IMR-90 (cell line): ENCODE results near the gene SLC25A26. TPM values are rescaled to one million over a fixed set of nuclear protein-coding genes. Genes with fewer than 3 reads are reported as not detected.

Source experiments
- ATAC-seq: fragments of 200-7000 bp; cut with Tn5 transposase; 2 replicates; pipeline ENCODE4 v1.9.1; 2020; ENCODE audit warnings: low read depth, mild to moderate bottlenecking, moderate library complexity
- BruUV-seq: library from RNA; stranded (reverse); fragments of 400-500 nt; replicated peaks from 2 replicates; lab custom pipeline; 2021; lab: Mats Ljungman, UMichigan
- CTCF ChIA-PET: fragments of 300-600 bp; formaldehyde crosslinking; extraction: SDS; loops from one replicate; lab custom pipeline; 2021; ENCODE audit warnings: antibody characterized with exemption; lab: Yijun Ruan, JAX
- POLR2A ChIA-PET: fragments of 300-600 bp; sonication (Branson Sonifier 250); formaldehyde crosslinking; loops from one replicate; lab custom pipeline; 2022; ENCODE audit warnings: antibody characterized with exemption; ENCODE audit not compliant: unreplicated experiment; lab: Charles Lee
- DNase-seq: peaks from one replicate; pipeline ENCODE4 v3.0.0; 2013
- H2AFZ ChIP-seq: replicated peaks from 2 replicates; pipeline ENCODE3; 2013; ENCODE audit warnings: low read length, mild to moderate bottlenecking; ENCODE audit not compliant: poor library complexity
- H2AK5ac ChIP-seq: 2 replicates; pipeline ENCODE4 v1.6.1; 2013; ENCODE audit warnings: low read depth, low read length, inconsistent platforms
- H2AK9ac ChIP-seq: replicated peaks from 2 replicates; pipeline ENCODE3; 2013; ENCODE audit warnings: mild to moderate bottlenecking, low read depth, low read length, moderate library complexity; ENCODE audit not compliant: poor library complexity
- H2BK120ac ChIP-seq: 2 replicates; pipeline ENCODE4 v1.6.1; 2013; ENCODE audit warnings: low read depth, low read length, inconsistent platforms
- H2BK15ac ChIP-seq: 3 replicates; pipeline ENCODE4 v1.6.1; 2013; ENCODE audit warnings: low read depth, low read length, inconsistent platforms
- H2BK20ac ChIP-seq: 2 replicates; pipeline ENCODE4 v1.6.1; 2013; ENCODE audit warnings: low read depth, mild to moderate bottlenecking, inconsistent platforms, low read length, moderate library complexity
- H2BK5ac ChIP-seq: 2 replicates; pipeline ENCODE4 v1.6.1; 2013; ENCODE audit warnings: mild to moderate bottlenecking, low read depth, low read length, inconsistent platforms; ENCODE audit not compliant: poor library complexity, severe bottlenecking
- H3K14ac ChIP-seq: replicated peaks from 2 replicates; pipeline ENCODE4 v1.6.1; 2013; ENCODE audit warnings: low read depth, low read length, inconsistent platforms
- H3K18ac ChIP-seq: 2 replicates; pipeline ENCODE4 v1.6.1; 2013; ENCODE audit warnings: low read depth, low read length, control low read depth
- H3K23ac ChIP-seq: 2 replicates; pipeline ENCODE4 v1.6.1; 2013; ENCODE audit warnings: low read depth, low read length, inconsistent platforms
- H3K27ac ChIP-seq: 2 replicates; pipeline ENCODE4 v1.5.1; 2013; ENCODE audit warnings: mild to moderate bottlenecking, control low read depth, low read length; ENCODE audit not compliant: insufficient read depth
- H3K27me3 ChIP-seq: 2 replicates; pipeline ENCODE4 v1.6.1; 2013; ENCODE audit warnings: low read length; ENCODE audit not compliant: control insufficient read depth, insufficient read depth
- H3K36me3 ChIP-seq: 2 replicates; pipeline ENCODE4 v1.6.1; 2013; ENCODE audit warnings: low read length, mixed read lengths; ENCODE audit not compliant: control insufficient read depth, insufficient read depth
- H3K4ac ChIP-seq: 2 replicates; pipeline ENCODE4 v1.6.1; 2013; ENCODE audit warnings: low read depth, low read length, inconsistent platforms
- H3K4me1 ChIP-seq: 2 replicates; pipeline ENCODE4 v1.6.1; 2013; ENCODE audit warnings: low read length, mixed read lengths; ENCODE audit not compliant: control insufficient read depth, insufficient read depth
- H3K4me2 ChIP-seq: 2 replicates; pipeline ENCODE4 v1.6.1; 2013; ENCODE audit warnings: low read depth, mild to moderate bottlenecking, control low read depth, low read length, moderate library complexity
- H3K4me3 ChIP-seq: 2 replicates; pipeline ENCODE4 v1.5.1; 2013; ENCODE audit warnings: low read depth, mild to moderate bottlenecking, control low read depth, low read length, moderate library complexity; ENCODE audit not compliant: insufficient read depth
- H3K56ac ChIP-seq: 2 replicates; pipeline ENCODE4 v1.6.1; 2013; ENCODE audit warnings: low read length, inconsistent platforms; ENCODE audit not compliant: insufficient read depth; ENCODE audit errors: extremely low read depth
- H3K79me1 ChIP-seq, 2 experiments: 2 replicates each; pipeline ENCODE4 v1.6.1; 2013; ENCODE audit warnings: low read length in 2 of 2, inconsistent platforms in 1 of 2, low read depth in 1 of 2
- H3K9ac ChIP-seq: 2 replicates; pipeline ENCODE4 v1.6.1; 2013; ENCODE audit warnings: low read depth, low read length, control low read depth
- H3K9me1 ChIP-seq: 2 replicates; pipeline ENCODE4 v1.6.1; 2013; ENCODE audit warnings: low read length, inconsistent platforms; ENCODE audit not compliant: insufficient read depth
- H3K9me3 ChIP-seq: 2 replicates; pipeline ENCODE4 v1.6.1; 2013; ENCODE audit warnings: low read length; ENCODE audit not compliant: control insufficient read depth, insufficient read depth
- H4K20me1 ChIP-seq: 2 replicates; pipeline ENCODE4 v1.6.1; 2013; ENCODE audit warnings: low read length, inconsistent platforms; ENCODE audit not compliant: insufficient read depth
- H4K5ac ChIP-seq: 2 replicates; pipeline ENCODE4 v1.6.1; 2013; ENCODE audit warnings: mild to moderate bottlenecking, low read depth, low read length, control low read depth
- H4K8ac ChIP-seq, 2 experiments: 2 replicates each; pipeline ENCODE4 v1.6.1; 2013; ENCODE audit warnings: low read depth in 2 of 2, low read length in 2 of 2, control low read depth in 1 of 2, inconsistent platforms in 1 of 2
- H4K91ac ChIP-seq: 2 replicates; pipeline ENCODE4 v1.6.1; 2013; ENCODE audit warnings: low read depth, low read length, inconsistent platforms; ENCODE audit not compliant: insufficient read depth
- BHLHE40 ChIP-seq: fragments of 150-350 bp; IDR thresholded peaks from 2 replicates; pipeline ENCODE4 v1.6.1; 2016; ENCODE audit warnings: mild to moderate bottlenecking, low read depth, low read length
- CEBPB ChIP-seq: IDR thresholded peaks from 2 replicates; pipeline ENCODE4 v1.6.1; 2012; ENCODE audit warnings: low read depth, low read length, improper control_type of control experiment
- CHD1 ChIP-seq: IDR thresholded peaks from 2 replicates; pipeline ENCODE4 v1.6.1; 2012; ENCODE audit warnings: low read depth, low read length, improper control_type of control experiment
- ELK1 ChIP-seq: fragments of 150-350 bp; IDR thresholded peaks from 2 replicates; pipeline ENCODE4 v1.6.1; 2016; ENCODE audit warnings: low read depth, mild to moderate bottlenecking, low read length, moderate library complexity, borderline replicate concordance
- FOS ChIP-seq: fragments of 150-350 bp; IDR thresholded peaks from 2 replicates; pipeline ENCODE4 v1.6.1; 2016; ENCODE audit warnings: low read depth, low read length
- MXI1 ChIP-seq: IDR thresholded peaks from 2 replicates; pipeline ENCODE4 v1.6.1; 2012; ENCODE audit warnings: low read depth, mild to moderate bottlenecking, low read length, moderate library complexity, borderline replicate concordance
- NFE2L2 ChIP-seq: fragments of 150-350 bp; IDR thresholded peaks from 2 replicates; pipeline ENCODE4 v1.6.1; 2016; ENCODE audit warnings: low read depth, mild to moderate bottlenecking, low read length
- USF2 ChIP-seq: fragments of 150-350 bp; IDR thresholded peaks from 2 replicates; pipeline ENCODE4 v1.6.1; 2017; ENCODE audit warnings: mild to moderate bottlenecking, antibody characterized with exemption, low read length, low read depth
- WGBS, 2 experiments: methylation state at CpG; one replicate each; pipeline versions ENCODE4 v1.1.5 to v1.1.7; 2013; ENCODE audit warnings: missing lambda C conversion rate in 2 of 2; ENCODE audit not compliant: insufficient read length in 1 of 2; ENCODE audit errors: extremely low coverage in 2 of 2; 5-methylcytosine and 5-hydroxymethylcytosine counted together
- dilution Hi-C: fragments of 300-500 bp; cut with HindIII; formaldehyde crosslinking; loops from one replicate; pipeline ENCODE4 v1.14.3; 2018; ENCODE audit warnings: low sequenced_read_pairs; ENCODE audit not compliant: unreplicated experiment
- in situ Hi-C: fragments of 300-500 bp; cut with MboI; formaldehyde crosslinking; loops from 3 replicates; pipeline ENCODE4 v1.14.3; 2019; ENCODE audit warnings: low sequenced_read_pairs, inconsistent platforms, mixed read lengths
- intact Hi-C: fragments of 100-400 bp; cut with micrococcal nuclease; formaldehyde crosslinking; loops from 2 replicates; pipeline ENCODE4 v1.10.0; 2022
- polyA plus RNA-seq, 3 experiments: library from polyadenylated mRNA; depleted of rRNA; stranded (reverse); fragments of >200 nt; gene quantifications; 2 replicates each; pipeline ENCODE4 v1.2.3, GENCODE V29; 2012; ENCODE audit warnings: low replicate concordance in 1 of 3
- total RNA-seq: library from RNA; depleted of rRNA; stranded (reverse); fragments of >200 nt; gene quantifications from 2 replicates; pipeline ENCODE4 v1.2.3, GENCODE V29; 2012

SLC25A26 gene
- total and polyA plus RNA-seq, 2 of the 4 experiments (the other 2 are of a cell fraction) = 10.9 to 12.7 TPM

- Histone ChIP-seq H2BK120ac (no peak overlapping the region), H3K56ac (no peak overlapping the region), H4K5ac (no peak overlapping the region), H3K79me1 (no peaks in the 10 kb centered on the region), H2BK15ac (no peak overlapping the region), H3K27me3 (no peaks in the 10 kb centered on the region), H3K4ac (no peak overlapping the region), H3K4me1 (peaks cover 13% of the 10 kb centered on the region), H4K91ac (no peak overlapping the region), H3K27ac (no peak overlapping the region), H3K9me3 (no peaks in the 10 kb centered on the region), H3K36me3 (no peaks in the 10 kb centered on the region), H2BK5ac (no peak overlapping the region), H4K20me1 (no peaks in the 10 kb centered on the region), H2AK5ac (no peak overlapping the region), H3K18ac (no peak overlapping the region), H3K9ac (no peak overlapping the region), H2AK9ac (no peak overlapping the region), H3K4me3 (no peak overlapping the region), H3K9me1 (no peaks in the 10 kb centered on the region), H3K4me2 (no peak overlapping the region; the same call in 1 of the 2 replicates), H2AFZ (no peak overlapping the region), H2BK20ac (no peak overlapping the region), H3K14ac (no peak overlapping the region), H3K23ac (no peak overlapping the region), H4K8ac (no peak overlapping the region)
- intact Hi-C loops (no loop called here), dilution Hi-C loops (no loop called here), in situ Hi-C loops (no loop called here)
- no TSS peak for BruUV-seq
- ChIA-PET CTCF (interaction anchor here (0.8 kb wide), 1 partner anchor 295 kb away, joined by 3 read pairs; no protein-coding TSS in a partner anchor), POLR2A (no interaction called here)
- DNase-seq (peak; percentile 96), ATAC-seq (peak; percentile 82)
- TF ChIP-seq CHD1 (no peak), ELK1 (no peak), MXI1 (no peak), BHLHE40 (0 out of 2 replicates have a peak, but pooled peaks have one; percentile 3), CEBPB (no peak), USF2 (no peak), FOS (0 out of 2 replicates have a peak, but pooled peaks have one; percentile 24), NFE2L2 (no peak)
- WGBS, 2 experiments = no CpG with 5 or more reads among the region's 3 CpGs
Observed at GRCh38 chr3:66362541-66362941, 141.7 kb downstream of the SLC25A26 start.
